Astrocyte of the spinal cord (primary cell): ENCODE data around the gene CMSS1.

Source experiments
- DNase-seq: peaks from one replicate; pipeline ENCODE4 v3.0.0; 2011; ENCODE audit warnings: low read depth, low spot score
- H3K4me3 ChIP-seq: 2 replicates; pipeline ENCODE4 v1.5.1; 2011; ENCODE audit warnings: low read depth, mild to moderate bottlenecking, low read length, moderate library complexity
- in situ Hi-C: cut with HindIII; loops from 2 replicates; pipeline ENCODE4 v1.10.0; 2017; ENCODE audit warnings: low sequenced_read_pairs
- TF ChIP-seq, protein P1 (sequence below): IDR thresholded peaks from 2 replicates; pipeline ENCODE4 v1.5.1; 2012; ENCODE audit warnings: low read depth, mild to moderate bottlenecking, low read length, inconsistent platforms

The CMSS1 gene

DNA sequence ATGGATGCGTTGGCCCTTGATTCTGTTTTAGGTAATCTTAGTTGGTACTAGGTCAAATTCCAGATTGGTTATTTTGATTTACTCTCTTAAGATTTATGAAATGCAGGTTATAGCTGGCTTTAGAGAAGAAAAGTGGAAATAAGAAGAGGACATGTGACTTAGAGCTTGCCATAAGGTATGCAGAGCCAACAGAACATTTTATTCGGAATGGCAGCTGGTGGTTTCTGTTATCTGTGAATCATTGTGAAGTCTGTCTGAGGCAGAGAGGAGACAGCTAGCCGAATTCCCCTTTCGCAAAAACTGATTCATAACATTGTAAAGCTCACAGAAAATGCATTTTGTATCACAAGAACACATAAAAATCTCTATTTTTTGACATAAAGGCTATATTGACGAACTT lies 214.6 kb downstream of the CMSS1 start:
- peak; percentile 86 for DNase-seq
- in situ Hi-C loops = no loop called here
- TF ChIP-seq, protein P1, sequence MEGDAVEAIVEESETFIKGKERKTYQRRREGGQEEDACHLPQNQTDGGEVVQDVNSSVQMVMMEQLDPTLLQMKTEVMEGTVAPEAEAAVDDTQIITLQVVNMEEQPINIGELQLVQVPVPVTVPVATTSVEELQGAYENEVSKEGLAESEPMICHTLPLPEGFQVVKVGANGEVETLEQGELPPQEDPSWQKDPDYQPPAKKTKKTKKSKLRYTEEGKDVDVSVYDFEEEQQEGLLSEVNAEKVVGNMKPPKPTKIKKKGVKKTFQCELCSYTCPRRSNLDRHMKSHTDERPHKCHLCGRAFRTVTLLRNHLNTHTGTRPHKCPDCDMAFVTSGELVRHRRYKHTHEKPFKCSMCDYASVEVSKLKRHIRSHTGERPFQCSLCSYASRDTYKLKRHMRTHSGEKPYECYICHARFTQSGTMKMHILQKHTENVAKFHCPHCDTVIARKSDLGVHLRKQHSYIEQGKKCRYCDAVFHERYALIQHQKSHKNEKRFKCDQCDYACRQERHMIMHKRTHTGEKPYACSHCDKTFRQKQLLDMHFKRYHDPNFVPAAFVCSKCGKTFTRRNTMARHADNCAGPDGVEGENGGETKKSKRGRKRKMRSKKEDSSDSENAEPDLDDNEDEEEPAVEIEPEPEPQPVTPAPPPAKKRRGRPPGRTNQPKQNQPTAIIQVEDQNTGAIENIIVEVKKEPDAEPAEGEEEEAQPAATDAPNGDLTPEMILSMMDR = no peak
- no peak overlapping the region for H3K4me3 ChIP-seq

DNA sequence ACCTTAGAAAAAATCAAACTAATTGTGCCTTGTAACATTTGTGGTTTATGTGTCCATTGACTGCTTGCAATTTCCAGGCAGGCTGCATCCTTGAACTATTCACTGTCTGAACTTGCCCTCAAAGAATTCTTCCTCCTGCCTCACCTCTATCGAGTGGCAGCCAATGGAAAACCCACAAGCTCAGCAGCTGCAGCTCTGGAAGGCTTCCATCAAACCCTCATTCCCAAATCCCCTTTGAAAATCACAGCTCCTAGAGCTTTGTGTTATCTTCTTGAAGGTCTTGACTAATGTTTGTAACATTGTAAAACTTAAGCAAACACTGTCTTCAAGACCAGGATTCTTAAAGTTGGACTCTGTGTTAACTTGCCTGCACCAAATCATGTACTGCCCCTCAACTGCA lies 215.5 kb downstream of the CMSS1 start:
- TF ChIP-seq, protein P1 = no peak
- H3K4me3 ChIP-seq = no peak overlapping the region
- in situ Hi-C loops = no loop called here
- DNase-seq = peak; percentile 89

DNA sequence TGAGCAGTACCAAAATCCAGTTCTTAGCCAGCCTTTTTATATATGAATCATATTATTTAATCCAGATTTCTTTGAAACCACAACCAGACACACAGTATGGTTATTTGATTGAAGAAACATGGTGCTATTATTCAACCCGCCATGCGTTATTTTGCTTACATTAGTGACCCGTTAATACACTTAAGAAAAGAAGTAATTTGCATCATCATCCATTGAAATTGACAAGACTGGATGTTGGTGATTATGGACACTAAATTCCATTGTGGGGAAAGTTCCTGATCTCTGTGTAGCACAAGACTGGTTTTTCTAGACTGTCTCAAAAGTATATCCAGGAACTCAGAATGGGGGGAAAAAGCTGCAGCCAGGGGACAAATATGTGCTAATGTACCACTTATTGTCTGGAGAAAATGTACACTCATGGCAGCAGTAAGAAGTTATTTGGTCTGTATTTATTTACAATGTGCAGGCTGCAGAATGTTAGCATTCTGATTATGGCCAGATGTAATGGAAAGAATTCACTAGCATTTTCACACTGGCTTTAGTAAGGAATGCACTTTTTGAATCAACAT lies 216.3 kb downstream of the CMSS1 start:
- DNase-seq = peak; percentile 65
- TF ChIP-seq, protein P1 = no peak
- no peak overlapping the region for H3K4me3 ChIP-seq
- in situ Hi-C loops = no loop called here

DNA sequence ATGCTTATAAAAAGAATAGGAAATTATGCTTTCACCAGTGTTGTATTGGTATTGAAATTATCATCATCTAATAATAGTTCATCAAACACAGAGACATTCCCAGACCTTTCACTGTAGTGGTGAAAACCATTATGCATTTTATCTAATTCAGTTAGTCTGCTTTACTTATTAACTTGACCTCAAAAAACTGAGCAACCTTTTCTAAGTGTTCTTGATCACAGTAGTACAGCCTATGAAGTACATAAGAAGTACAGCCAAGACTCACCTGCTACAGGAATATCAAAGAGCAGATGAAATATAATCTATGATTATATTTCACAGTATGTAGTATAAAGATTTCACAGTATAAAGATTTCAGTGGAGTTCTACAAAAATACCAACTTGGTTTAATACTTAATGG lies 221.4 kb downstream of the CMSS1 start:
- in situ Hi-C loops = no loop called here
- no peak overlapping the region for H3K4me3 ChIP-seq
- DNase-seq = no peak
- TF ChIP-seq, protein P1 = no peak

DNA sequence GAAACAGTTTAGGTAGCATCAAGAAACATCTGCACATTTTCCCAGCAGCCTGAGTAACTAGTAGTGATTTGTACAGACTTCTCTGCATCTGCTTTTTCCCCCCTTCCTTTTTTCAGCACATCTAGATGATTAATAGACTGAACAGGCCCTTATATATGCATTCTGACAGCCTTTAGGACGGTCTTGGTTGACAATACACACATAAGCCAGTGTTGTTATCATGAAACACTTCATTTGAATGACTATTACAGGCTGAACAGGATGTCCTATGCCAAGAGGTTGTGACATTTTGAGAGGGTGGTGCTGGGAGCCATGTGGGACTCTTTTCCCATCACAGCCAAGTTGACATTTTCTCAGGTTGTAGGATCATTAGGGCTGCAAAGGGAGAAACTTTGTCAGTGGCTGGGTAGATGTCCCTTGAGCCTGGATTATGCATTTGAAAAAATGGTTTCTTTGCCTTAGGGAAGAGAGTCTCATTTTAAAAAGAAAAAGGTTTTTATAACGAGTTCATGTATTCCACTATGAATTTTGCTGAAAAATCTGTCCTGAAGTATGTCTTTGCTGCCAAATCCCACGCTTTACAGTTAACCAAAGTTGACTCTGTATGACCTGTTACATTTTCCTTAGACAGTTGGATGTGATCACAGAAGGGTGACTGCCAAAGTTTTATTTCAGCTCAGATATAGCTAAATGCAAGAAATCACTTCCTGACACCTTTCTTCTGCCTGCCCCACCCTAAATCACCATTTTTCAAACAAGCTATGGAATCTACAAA lies 223.0 kb downstream of the CMSS1 start:
- in situ Hi-C loops = no loop called here
- TF ChIP-seq, protein P1 = no peak
- no peak for DNase-seq
- no peak overlapping the region for H3K4me3 ChIP-seq

DNA sequence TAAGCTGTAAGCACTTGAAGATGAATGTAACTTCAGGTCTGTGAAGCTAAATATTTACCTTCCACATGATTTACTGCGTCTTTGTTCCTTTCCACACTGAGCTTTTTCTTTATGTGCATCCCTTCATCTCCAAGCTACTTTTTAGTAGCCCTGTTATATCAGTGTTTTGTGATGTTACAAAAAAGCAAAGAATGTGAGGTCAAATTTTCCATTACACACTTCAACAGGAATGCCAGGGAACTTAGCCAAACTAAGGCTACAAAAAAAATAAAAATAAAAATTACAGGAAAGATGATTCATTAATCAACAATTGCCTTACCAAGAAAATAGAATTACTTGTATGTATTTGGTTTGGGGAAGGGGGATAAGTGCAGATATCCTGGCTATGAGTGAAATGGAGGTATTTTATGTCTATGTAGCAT lies 223.7 kb downstream of the CMSS1 start:
- peak; percentile 96 for DNase-seq
- in situ Hi-C loops = no loop called here
- no peak overlapping the region for H3K4me3 ChIP-seq
- TF ChIP-seq, protein P1 = no peak
